IPS DF 4.7 (cell line): ENCODE data around the gene ADAM8.
"Not testable (repeated sequence)": the region's sequence is repeated elsewhere in the genome, so short reads cannot be mapped to it uniquely, and the experiment has no call there.

Source experiments
- DNase-seq: peaks from one replicate; pipeline ENCODE4 v3.0.0-alpha.2; 2013; ENCODE audit warnings: low spot score; ENCODE audit errors: extremely low read depth

Gene ADAM8

DNA sequence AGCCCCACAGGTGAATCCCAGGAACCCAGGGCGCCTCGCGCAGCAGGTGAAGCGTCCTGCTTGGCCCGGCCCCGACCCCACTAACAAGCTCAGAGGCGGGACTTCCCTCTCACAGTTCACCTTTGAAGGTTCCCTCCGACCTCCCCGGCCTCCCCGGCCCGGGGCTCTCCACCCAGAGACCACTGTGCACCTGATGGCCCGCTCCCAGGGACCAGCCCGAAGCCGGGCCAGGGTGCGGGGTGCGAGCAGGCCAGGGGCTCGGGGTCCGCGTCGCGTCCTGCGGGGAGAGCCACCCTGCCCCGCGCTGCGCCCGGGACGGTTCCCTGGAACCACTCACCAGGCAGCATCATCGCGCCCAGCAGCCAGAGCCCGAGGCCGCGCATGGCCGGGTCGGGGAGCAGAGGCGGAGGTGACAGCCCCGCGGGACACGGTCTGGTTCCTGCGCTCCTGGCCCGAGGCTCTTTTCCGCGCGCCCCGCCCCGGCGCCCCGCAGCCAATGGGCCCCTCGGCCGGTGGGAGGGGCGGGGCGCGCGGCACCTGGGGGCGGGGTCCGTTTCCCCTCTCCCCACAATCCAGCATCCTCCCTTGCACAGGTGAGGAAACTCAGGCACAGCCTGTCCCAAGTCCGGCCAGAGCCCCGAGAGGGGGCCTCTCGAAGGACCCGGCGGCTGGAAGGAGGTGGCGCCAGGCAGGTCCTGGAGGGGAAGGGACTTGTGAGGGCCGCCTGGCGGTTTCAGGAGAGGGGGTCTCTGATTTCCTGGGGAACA is at the start of gene ADAM8:
TSS of gene ADAM8 (minus strand) at position 434 of the 767 bp plus-strand sequence. CDS start at position 383, 51 bp downstream.
- DNase-seq, result no peak

DNA sequence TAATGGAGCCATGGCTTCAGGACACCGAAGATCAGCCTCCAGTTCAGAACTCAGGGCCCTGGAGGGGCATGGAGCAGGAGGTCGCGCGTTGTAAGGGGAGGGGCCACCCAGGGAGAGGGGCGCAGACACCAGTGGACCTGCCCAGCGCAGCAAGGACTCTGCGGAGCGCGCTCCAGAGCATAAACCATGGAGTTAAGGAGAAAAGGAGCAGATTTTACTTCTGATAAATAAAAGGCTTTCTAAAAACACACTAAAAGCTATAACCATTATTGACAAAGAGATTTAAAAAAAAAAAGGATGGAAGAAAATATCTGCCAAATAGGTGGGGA is 49.5 kb upstream of the ADAM8 start:
- DNase-seq, result no peak

DNA sequence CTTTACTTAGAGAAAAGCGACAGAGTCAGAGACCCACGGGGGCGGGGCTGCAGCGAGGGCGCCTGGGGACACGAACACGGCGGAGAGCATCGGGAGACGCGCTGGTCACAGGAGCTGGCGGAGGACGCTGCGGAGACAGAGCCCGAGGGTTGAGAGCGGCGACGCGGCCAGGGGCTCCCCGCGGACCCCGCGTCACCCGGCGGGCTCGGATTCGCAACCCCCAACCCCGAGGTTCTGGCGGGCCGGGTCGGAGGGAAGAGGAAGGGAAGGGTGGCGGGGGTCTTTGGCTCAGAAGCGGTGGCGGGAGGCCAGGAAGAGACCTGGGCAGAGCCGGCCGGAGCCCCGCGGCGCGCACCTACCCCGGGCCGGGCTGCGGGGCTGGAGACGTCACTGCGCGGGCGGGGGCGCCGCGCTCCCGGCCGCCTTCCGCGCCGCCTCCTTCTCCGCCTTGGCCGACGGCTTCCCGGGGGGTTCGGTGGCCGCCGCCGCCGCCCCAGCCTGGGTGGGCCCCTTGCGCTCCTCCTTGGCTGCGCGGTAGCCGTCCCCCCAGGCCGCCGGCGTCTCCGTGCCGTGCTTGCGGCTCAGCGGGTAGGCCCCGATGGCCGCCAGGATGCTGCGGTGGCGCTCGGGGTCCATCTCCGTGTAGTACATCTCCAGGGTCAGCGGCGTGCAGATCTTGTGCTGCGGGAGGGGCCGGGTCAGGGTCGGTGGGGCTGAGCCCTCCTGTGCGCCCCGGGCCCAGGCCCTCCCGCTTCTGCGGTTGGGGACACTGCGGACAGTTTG is 49.0 kb upstream of the ADAM8 start:
- no peak for DNase-seq

DNA sequence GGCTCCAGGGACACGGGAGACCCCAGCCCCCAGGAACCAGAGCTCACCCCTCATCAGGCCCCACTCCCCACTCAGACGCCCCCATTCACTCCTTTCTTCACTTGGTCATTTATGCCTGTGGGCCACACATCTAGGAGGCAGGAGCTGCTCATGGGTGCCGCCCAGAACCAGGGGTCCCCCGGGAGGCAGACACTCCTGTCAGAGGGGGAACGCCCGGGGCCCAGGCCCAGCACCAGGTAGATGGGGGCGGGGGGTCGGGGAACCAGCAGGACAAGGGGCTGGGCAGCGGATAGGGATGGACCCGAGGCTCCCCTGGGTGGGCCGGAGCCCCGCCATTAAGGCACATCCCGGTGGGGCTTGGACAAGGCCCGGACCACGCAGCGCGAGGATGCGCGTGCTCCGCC is 48.2 kb upstream of the ADAM8 start:
- DNase-seq, result no peak

DNA sequence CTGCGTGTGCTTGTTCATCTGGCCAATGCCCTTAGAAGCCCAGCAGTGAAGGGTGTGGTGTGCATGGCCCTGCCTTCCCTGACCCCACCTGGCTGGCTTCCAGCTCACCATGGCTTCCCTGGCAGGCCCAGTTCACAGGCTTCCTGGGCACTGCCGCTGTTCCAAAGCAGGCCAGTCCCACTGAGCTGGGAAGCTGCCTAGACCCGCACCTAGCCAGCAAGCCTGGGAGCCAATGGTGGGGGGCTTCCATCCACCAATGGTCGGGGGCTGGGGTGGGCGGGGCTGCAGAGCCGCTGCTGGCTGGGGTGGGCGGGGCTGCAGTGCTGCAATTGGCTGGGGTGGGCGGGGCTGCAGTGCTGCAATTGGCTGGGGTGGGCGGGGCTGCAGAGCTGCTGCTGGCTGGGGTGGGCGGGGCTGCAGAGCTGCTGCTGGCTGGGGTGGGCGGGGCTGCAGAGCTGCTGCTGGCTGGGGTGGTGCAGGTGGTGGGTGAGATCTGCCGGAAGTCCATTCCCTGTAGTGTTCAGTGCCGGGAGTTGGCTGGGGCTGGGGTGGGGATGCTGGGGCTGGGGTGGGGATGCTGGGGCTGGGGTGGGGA is 47.6 kb upstream of the ADAM8 start:
- DNase-seq, result no peak

GRCh38 chr10:133322064-133322709 is 45.5 kb upstream of the ADAM8 start:
- DNase-seq, result not testable (repeated sequence)

- not testable (repeated sequence) for DNase-seq
Observed at GRCh38 chr10:133320852-133321422, 44.3 kb upstream of the ADAM8 start.

- no peak for DNase-seq
Observed at GRCh38 chr10:133318494-133319127, 41.9 kb upstream of the ADAM8 start.

GRCh38 chr10:133316732-133317131 is 40.1 kb upstream of the ADAM8 start:
- DNase-seq, result no peak

DNA sequence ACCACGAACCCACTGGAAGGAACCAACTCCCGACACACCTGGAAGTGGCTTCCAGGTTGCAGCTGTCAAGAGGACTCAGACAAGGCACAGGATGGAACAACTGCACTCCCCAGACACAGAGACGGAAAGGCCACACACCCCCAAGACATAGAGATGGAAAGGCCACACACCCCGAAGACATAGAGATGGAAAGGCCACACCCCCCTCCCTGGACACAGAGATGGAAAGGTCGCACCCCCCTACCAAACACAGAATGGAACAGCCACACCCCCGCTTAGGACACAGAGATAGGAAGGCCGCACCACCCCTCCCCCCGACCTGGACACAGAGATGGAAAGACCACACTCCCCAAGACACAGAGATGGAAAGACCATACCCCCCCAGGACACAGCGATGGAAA is 39.6 kb upstream of the ADAM8 start:
- no peak for DNase-seq

- no peak for DNase-seq
Observed at GRCh38 chr10:133315847-133316246, 39.2 kb upstream of the ADAM8 start.

- no peak for DNase-seq
Observed at GRCh38 chr10:133314911-133315310, 38.2 kb upstream of the ADAM8 start.

- no peak for DNase-seq
Observed at GRCh38 chr10:133313192-133313591, 36.5 kb upstream of the ADAM8 start.

- no peak for DNase-seq
Observed at GRCh38 chr10:133312769-133313145, 36.1 kb upstream of the ADAM8 start.

- DNase-seq, result no peak
Observed at GRCh38 chr10:133312016-133312768, 35.5 kb upstream of the ADAM8 start.

- DNase-seq, result no peak
Observed at GRCh38 chr10:133311570-133311969, 34.9 kb upstream of the ADAM8 start.

DNA sequence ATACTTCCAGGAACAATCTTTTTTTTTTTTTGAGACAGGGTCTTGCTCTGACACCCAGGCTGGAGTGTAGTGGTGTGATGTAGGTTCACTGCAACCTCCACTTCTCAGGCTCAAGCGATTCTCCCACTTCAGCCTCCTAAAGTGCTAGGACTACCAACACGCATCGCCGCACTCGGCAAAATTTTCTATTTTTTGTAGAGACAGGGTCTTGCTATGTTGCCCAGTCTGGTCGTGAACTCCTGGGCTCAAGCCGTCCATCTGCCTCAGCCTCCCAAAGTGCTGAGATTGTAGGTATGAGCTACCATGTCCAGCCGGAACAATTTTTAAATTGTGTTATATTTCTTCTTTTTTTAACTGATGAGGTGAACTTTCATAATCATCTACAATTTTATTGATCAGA is 34.1 kb upstream of the ADAM8 start:
- DNase-seq, result no peak

GRCh38 chr10:133310399-133310755 is 33.7 kb upstream of the ADAM8 start:
- no peak for DNase-seq

DNA sequence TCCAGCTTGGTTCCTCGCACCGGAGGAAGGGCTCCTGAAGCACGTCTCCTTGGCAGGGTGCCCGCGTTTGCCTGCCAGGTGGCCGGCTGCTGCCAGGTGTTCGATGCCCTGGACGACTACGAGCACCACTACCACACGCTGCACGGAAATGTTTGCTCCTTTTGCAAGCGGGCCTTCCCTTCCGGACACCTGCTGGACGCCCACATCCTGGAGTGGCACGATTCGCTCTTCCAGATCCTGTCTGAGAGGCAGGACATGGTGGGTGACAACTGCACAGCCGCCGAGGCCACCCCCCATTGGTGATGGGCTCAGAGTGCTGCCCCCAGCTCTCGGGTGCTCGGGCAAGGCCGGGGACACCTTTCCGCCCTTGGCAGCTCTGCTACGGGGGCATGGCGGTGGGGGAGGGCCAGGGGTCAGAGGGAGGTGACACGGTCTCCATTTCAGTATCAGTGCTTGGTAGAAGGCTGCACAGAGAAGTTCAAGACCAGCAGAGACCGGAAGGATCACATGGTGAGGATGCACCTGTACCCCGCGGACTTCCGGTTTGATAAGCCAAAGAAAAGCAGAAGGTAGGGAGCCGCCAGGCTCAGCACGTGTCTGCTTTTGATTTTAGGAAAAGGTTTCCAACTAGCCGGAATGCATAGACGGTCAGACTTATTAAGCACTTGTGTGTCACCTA is 33.2 kb upstream of the ADAM8 start:
- DNase-seq, result no peak
